HepG2 (cell line): Measurements from ENCODE around the gene CCDC38. TPM values are rescaled to one million over a fixed set of nuclear protein-coding genes. Genes with fewer than 3 reads are reported as not detected.

Source experiments
- HMG20A ChIP-seq: IDR thresholded peaks from 2 replicates; pipeline ENCODE4 v1.6.1; 2016; ENCODE audit warnings: borderline replicate concordance
- KDM1A ChIP-seq: IDR thresholded peaks from 2 replicates; pipeline ENCODE4 v1.6.1; 2016; ENCODE audit warnings: missing compliant biosample characterization
- MTF1 ChIP-seq: sonication (generic); formaldehyde crosslinking; IDR thresholded peaks from 2 replicates; pipeline ENCODE4 v1.5.0; 2020; ENCODE audit warnings: missing genetic modification reagents
- ZBTB10 ChIP-seq: sonication (generic); formaldehyde crosslinking; IDR thresholded peaks from 2 replicates; pipeline ENCODE4 v1.4.0; 2020; ENCODE audit warnings: missing genetic modification reagents, borderline replicate concordance
- ZNF878 ChIP-seq: sonication (generic); formaldehyde crosslinking; IDR thresholded peaks from 2 replicates; pipeline ENCODE4 v1.8.1; 2023; ENCODE audit warnings: mild to moderate bottlenecking, missing genetic modification reagents, moderate library complexity
- polyA plus RNA-seq, 8 experiments: library from polyadenylated mRNA; depleted of rRNA in 3 of 8; stranded (reverse) in 7 of 8; unstranded in 1 of 8; fragments of >200 nt; fragmentation: Illumina TruSeq in 4 of 8; extraction: Trizol in 4 of 8; gene quantifications; 2 replicates each; pipeline versions ENCODE4 v1.2.1 to v1.2.3, GENCODE V29; 2011 to 2016; ENCODE audit warnings: low read depth in 4 of 8, missing spikeins in 1 of 8, mixed read lengths in 1 of 8; ENCODE audit not compliant: insufficient read depth in 1 of 8
- total RNA-seq, 5 experiments: library from RNA; depleted of rRNA; stranded (reverse); fragments of >200 nt; fragmentation: Illumina TruSeq; extraction: Trizol; gene quantifications; 2 replicates each; pipeline ENCODE4 v1.2.3, GENCODE V29; 2016; ENCODE audit warnings: low read depth in 1 of 5
- TF ChIP-seq, protein P1 (sequence below): sonication (generic); formaldehyde crosslinking; IDR thresholded peaks from 2 replicates; pipeline ENCODE4 v1.4.0; 2020; ENCODE audit warnings: mild to moderate bottlenecking, missing genetic modification reagents
- TF ChIP-seq, protein P2 (sequence below), 2 experiments: fragments of 450-650 bp in 1 of 2; sonication (generic) in 1 of 2; formaldehyde crosslinking in 1 of 2; IDR thresholded peaks; 2 replicates each; pipeline versions ENCODE4 v1.6.1 to v1.8.0; 2016 to 2022; ENCODE audit warnings: antibody characterized with exemption in 1 of 2, mild to moderate bottlenecking in 1 of 2, missing genetic modification reagents in 1 of 2

CCDC38 gene
- total and polyA plus RNA-seq, 2 of the 13 experiments (the other 11 are each of a cell fraction or from before 2014, with no cell fraction given): 0.24 to 0.32 TPM

GRCh38 chr12:95942524-95943329 is at the start of gene CCDC38 (continued):
- TF ChIP-seq ZBTB10 (CRISPR knock-in tag) (peak; percentile 84; the same call in 1 of the 2 replicates), MTF1 (CRISPR knock-in tag) (0 out of 2 replicates have a peak, but pooled peaks have one; percentile 53), HMG20A (CRISPR knock-in tag) (0 out of 2 replicates have a peak, but pooled peaks have one; percentile 9), KDM1A (CRISPR knock-in tag) (no peak), ZNF878 (CRISPR knock-in tag) (0 out of 2 replicates have a peak, but pooled peaks have one; percentile 37)
- TF ChIP-seq, protein P1, sequence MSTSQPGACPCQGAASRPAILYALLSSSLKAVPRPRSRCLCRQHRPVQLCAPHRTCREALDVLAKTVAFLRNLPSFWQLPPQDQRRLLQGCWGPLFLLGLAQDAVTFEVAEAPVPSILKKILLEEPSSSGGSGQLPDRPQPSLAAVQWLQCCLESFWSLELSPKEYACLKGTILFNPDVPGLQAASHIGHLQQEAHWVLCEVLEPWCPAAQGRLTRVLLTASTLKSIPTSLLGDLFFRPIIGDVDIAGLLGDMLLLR (CRISPR knock-in tag): no peak
- TF ChIP-seq, protein P2, sequence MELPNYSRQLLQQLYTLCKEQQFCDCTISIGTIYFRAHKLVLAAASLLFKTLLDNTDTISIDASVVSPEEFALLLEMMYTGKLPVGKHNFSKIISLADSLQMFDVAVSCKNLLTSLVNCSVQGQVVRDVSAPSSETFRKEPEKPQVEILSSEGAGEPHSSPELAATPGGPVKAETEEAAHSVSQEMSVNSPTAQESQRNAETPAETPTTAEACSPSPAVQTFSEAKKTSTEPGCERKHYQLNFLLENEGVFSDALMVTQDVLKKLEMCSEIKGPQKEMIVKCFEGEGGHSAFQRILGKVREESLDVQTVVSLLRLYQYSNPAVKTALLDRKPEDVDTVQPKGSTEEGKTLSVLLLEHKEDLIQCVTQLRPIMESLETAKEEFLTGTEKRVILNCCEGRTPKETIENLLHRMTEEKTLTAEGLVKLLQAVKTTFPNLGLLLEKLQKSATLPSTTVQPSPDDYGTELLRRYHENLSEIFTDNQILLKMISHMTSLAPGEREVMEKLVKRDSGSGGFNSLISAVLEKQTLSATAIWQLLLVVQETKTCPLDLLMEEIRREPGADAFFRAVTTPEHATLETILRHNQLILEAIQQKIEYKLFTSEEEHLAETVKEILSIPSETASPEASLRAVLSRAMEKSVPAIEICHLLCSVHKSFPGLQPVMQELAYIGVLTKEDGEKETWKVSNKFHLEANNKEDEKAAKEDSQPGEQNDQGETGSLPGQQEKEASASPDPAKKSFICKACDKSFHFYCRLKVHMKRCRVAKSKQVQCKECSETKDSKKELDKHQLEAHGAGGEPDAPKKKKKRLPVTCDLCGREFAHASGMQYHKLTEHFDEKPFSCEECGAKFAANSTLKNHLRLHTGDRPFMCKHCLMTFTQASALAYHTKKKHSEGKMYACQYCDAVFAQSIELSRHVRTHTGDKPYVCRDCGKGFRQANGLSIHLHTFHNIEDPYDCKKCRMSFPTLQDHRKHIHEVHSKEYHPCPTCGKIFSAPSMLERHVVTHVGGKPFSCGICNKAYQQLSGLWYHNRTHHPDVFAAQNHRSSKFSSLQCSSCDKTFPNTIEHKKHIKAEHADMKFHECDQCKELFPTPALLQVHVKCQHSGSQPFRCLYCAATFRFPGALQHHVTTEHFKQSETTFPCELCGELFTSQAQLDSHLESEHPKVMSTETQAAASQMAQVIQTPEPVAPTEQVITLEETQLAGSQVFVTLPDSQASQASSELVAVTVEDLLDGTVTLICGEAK (IDR thresholded peaks at IDR 0.05): peak; percentile 45
- TF ChIP-seq, protein P2 (CRISPR knock-in tag; IDR thresholded peaks at IDR 0.05): no peak; the same call in 1 of the 2 replicates
